HG02759 (cell line): Measurements from ENCODE around the gene CD34.
A peak's percentile ranks its signal among the peaks of the same experiment; 100 is the strongest.

ENCODE experiments used
- ATAC-seq: cut with Tn5 transposase; IDR thresholded peaks from one replicate; pipeline ENCODE4 v1.9.1; 2021; ENCODE audit warnings: mild to moderate bottlenecking, moderate library complexity; ENCODE audit not compliant: unreplicated experiment

The CD34 gene

DNA sequence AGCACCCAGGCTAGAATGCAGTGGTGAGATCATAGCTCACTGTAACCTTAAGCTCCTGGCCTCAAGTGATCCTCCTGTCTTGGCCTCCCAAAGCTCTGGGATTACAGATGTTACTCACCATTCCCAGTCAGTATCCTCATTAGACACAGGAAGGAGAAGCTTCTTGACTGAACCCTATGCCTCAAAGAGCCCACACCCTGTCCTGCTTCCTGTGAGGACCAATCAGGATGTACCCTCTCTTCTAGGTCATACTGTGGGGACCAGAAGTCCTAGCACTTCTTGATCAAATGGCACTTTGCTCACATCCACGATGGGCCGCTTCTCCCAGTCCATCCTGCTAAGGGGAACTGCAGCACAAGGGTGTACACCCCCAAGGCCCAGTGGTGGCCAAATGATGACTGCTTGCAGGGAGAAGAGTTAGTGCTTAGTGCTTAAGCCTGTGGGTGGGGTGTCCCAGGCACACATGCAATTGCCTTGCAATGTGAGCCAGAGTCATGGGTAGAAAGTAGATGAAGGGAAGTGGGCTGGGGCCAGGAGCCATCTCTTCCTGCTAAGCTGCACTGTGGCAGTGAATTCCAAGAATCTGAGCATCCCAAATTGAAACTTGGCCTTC is 9.8 kb downstream of the CD34 start:
- ATAC-seq = no peak

DNA sequence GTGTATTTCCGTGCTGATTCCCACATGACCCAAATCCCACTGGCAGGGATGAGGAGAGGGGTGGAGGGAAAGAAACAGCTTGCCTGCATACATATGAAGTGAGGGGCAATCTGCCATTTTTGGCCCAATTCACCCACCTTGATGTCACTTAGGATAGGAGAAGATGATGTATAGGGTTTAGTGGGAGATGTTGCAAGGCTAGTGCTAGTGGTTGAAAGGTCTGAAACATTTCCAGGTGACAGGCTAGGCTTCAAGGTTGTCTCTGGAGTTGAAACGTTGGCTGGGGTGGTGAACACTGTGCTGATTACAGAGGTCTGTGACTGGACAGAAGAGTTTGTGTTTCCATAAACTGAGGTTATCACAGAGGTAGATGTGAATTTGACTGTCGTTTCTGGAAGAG is 12.1 kb downstream of the CD34 start:
- ATAC-seq = no peak

GRCh38 chr1:207898260-207898659 is 12.7 kb downstream of the CD34 start:
- no peak for ATAC-seq

- no peak for ATAC-seq
These were observed 13.7 kb downstream of the CD34 start for GRCh38 chr1:207897188-207897587.

DNA sequence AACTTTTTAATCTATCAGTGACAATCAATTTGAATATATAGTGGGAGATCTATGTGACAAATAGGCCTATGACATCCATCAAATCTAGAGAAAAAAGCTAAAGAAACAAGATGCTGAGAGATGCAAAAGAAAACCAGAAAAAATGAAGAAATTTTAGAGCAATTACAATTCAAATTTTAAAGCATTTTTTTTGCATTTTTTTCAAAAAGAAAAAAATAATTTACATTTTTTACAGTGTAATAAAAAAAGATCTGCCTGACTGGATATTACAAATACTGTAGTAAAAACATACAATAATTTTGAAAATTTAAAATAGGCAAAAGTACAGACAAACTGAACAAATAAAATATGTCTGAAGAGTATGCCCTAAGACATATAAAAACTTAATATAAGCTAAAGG is 14.4 kb downstream of the CD34 start:
- ATAC-seq = no peak

DNA sequence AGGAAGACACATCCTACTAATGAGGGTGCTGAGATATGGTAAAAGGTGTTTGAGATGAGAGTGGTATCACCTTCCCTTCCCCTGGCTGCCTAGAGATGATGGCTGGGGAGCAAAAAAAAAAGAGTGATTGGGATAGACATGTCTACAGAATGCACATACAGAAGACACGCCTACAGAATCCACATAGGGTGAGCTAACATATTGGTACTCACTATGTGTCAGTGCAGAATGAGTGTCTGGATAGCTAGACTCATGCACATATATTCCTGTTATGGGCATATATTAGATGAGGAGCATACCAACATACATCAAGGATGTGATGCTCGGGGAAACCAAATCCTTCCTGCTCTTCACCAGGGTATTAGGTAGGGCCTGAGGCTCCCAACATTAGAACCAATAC is 16.2 kb downstream of the CD34 start:
- no peak for ATAC-seq

DNA sequence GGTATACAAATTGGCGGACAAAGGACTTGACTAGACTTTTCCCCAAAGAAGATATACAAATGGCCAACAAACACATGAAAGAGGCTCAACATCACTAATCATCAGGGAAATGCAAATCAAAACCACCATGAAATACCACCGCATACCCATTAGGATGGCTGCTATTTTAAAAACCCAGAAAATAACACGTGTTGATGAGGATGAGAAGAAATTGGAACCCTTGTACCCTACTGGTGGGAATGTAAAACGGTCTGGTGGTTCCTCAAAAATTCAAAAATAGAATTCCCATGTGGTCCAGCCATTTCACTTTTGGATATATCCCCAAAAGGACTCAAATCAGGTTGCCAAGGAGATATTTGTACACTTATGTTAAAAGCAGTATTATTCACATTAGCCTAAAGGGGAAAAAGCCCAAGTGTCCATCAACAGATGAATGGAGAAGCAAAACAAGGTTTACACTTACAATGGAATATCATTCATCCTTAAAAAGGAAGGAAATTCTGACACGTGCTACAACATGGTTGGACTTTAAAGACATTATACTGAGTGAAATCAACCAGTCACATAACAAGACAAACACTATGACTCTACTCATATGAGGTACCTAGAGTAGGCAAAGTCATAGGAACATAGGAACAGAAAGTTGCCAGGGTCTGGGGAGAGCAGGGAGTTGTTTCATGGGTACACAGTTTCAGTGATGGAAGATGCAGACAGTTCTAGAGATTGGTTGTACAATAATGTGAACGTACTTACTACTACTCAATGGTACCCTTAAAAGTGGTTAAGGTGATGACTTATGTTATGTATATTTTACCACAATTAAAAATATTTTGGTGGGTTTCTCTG is 17.0 kb downstream of the CD34 start:
- no peak for ATAC-seq

- ATAC-seq = no peak
These were observed 18.2 kb downstream of the CD34 start for GRCh38 chr1:207892764-207893163.

DNA sequence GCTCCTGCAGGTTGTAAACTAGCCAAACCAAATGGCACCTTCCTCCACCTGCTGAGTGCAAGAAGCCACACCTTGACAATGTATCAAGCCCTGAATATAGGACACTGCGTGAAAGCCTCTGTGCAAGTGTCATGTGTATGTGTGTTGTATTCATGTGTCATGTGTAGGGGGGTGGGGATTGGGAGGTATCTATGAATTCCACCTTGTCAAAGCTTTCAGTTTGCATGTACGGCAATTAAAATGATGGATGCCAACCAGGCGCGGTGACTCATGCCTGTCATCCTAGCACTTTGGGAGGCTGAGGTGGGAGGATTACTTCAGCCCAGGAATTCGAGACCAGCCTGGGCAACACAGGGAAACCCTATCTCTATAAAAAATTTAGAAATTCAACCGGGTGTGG is 19.8 kb downstream of the CD34 start:
- no peak for ATAC-seq

GRCh38 chr1:207890136-207890738 is 20.7 kb downstream of the CD34 start:
- ATAC-seq = peak; percentile 53

DNA sequence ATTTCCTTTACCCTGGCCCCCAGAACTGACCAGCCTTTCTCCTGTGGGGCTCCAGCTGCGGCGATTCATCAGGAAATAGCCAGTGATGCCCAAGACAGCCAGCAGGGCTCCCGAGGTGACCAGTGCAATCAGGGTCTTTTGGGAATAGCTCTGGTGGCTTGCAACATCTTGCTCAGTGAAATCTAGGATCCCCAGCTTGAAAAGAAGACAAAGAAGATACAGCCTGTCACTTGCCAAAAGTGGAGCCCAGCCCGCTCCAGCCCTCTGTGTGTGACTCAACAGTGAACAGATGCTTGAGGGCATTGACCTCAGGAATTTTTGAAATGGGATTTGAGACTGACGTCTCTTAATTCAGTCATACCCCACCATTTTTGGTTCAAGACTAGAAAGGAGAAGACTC is 22.3 kb downstream of the CD34 start:
- no peak for ATAC-seq

DNA sequence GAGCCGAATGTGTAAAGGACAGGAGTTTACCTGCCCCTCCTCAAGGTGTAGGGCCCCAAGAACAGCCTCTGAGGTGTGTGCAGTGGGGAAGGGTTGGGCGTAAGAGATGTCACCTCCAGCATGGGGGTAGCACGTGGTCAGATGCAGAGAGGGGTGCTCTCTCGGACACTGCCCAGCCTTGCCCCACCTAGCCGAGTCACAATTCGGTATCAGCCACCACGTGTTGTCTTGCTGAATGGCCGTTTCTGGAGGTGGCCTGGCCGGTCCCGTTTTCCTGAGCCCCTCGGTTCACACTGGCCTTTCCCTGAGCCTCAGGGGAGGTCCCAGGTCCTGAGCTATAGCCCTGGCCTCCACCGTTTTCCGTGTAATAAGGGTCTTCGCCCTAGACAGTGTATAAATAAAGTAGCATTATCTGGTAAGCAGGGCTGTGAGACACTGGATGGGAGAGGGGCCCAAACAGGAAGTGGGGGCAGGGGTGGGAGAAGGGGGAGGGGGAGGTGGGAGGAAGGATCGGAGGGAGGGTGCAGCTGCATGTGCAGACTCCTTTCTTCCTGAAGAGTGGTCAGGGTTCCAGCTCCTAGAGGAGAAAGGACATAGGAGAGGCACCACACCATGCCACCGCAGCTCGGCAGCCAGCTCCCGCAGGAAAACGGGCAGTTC is 23.3 kb downstream of the CD34 start:
- ATAC-seq = no peak

DNA sequence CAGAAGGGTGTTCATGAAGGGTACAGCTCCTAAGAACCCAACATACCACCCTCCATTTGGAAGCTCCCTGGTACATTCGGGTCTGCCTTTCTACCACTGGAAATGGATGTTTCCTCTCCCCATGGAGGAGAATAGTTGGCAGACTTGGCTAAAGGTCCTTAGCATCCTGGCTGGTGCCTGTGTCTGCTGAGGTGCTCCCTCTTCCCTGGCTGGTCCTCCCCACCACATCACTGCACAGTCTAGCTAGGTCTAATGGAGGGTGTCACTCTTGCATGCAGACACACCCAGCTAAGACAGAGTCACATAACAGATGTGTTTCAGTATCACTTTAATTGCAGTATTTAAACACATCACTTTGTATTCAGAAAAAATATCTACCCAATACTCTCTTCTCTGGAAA is 24.7 kb downstream of the CD34 start:
- no peak for ATAC-seq

GRCh38 chr1:207885129-207886032 is 25.5 kb downstream of the CD34 start:
- ATAC-seq = peak; percentile 72

DNA sequence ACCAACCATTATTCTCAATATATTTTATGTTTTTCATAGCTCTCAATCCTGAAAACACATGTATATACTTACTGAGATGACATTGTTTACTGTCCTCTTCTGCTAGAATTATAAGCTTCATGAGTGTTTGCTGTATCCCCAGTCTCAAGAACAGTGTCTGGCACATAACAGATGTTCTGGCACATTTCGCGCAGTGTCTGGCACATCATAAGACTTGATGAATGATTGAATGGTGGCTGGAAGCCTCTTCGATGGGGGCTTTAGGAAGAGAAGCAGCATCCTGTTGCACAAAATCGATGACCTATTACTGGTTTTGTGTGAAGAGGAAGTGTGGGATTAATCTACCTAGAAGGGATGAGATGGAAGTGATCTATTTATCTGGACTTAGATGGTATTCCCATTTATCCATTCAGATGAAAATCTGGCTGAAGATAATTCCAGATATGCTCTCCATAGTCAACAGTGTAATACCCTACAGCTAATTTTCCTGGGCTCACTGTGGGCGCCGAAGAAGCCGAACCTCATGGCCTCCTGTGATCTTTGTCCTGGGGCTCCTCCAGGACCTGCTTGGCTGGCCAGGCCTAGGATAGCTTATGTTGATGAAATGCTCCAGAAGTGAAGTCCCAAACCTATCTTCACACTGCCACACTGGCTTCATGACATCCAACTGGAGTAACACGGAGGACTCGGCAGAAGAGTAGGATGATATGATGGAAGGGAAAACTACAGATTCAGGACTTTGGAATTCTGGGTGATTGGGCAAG is 26.5 kb downstream of the CD34 start:
- no peak for ATAC-seq

DNA sequence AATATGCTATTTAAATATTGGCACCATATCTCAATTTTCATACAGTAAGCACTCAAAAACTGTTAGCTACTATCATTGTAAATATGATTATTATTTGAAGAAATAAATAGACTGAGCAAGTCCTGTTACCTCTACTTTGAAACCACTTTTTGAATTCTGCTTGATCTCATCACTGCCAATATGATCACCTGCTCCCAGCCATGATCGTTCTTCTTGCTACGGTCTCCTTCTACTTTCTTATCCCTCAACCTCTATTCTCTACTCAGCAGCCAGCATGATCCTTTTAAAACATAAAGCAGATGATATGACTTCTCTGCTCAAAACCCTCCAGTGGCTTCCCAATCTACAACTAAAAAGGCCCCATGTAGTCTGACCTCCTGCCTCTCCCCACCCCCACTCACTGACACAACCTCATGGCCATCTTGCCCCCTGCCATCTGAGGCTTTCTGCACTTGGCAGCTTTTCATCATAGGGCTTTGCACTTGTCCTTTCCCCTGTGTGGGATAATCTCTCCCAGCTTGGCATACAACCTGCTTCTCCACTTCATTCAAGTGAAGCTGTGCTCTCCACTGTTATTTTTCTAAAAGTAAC is 27.2 kb downstream of the CD34 start:
- ATAC-seq = no peak

GRCh38 chr1:207883104-207883651 is 27.7 kb downstream of the CD34 start:
- peak; percentile 58 for ATAC-seq

DNA sequence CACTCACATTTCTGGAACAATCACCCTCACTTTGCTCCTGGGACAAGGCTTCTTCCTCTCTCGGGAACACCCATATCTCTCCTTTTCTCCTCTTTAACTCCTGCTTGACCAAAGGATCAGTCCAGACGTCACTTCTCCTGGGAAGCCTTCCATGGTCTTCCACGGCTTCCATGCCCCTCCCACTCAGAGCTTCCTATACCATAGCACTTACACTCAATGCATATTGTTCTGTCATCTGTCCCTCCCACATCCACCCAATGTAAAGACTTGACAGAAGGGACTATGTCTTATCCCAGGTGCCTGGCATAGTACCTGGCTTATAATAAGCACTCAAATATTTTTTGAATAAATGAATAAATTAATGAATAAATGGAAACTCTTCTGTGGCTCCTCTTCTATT is 28.2 kb downstream of the CD34 start:
- no peak for ATAC-seq

- ATAC-seq = no peak
These were observed 32.0 kb downstream of the CD34 start for GRCh38 chr1:207878939-207879338.
